ENCODE data around the gene GID8.

DNA sequence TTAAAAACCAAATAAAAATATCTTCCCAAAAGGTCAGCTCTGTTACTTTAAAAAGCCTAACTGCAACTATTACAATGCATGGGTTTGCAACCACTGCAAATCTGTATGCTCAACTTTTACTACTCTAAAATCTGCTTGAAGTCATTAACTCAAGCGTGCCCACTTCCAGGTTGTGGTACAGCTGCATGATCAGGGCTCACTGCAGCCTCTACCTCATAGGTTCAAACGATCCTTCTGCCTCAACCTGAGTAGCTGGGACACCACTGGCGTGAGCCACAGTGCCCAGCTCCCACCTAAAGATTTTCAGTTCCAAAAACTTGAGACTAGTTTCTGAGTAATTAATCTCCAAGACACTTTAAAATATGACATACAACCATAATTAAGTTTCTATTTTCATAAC, 19.8 kb upstream of the GID8 start:
- TF ChIP-seq POLR2A (IDR thresholded peaks at IDR 0.05) (no peak), EP300 (IDR thresholded peaks at IDR 0.05) (no peak)
- TF ChIP-seq, protein P1, sequence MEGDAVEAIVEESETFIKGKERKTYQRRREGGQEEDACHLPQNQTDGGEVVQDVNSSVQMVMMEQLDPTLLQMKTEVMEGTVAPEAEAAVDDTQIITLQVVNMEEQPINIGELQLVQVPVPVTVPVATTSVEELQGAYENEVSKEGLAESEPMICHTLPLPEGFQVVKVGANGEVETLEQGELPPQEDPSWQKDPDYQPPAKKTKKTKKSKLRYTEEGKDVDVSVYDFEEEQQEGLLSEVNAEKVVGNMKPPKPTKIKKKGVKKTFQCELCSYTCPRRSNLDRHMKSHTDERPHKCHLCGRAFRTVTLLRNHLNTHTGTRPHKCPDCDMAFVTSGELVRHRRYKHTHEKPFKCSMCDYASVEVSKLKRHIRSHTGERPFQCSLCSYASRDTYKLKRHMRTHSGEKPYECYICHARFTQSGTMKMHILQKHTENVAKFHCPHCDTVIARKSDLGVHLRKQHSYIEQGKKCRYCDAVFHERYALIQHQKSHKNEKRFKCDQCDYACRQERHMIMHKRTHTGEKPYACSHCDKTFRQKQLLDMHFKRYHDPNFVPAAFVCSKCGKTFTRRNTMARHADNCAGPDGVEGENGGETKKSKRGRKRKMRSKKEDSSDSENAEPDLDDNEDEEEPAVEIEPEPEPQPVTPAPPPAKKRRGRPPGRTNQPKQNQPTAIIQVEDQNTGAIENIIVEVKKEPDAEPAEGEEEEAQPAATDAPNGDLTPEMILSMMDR (IDR thresholded peaks at IDR 0.05): no peak
